Measurements from ENCODE around the gene ARHGAP32. TPM values are rescaled to one million over a fixed set of nuclear protein-coding genes. Genes with fewer than 3 reads are reported as not detected.

Gene ARHGAP32
- total RNA-seq, 1 experiment from 2014 or later = 27.8 TPM

DNA sequence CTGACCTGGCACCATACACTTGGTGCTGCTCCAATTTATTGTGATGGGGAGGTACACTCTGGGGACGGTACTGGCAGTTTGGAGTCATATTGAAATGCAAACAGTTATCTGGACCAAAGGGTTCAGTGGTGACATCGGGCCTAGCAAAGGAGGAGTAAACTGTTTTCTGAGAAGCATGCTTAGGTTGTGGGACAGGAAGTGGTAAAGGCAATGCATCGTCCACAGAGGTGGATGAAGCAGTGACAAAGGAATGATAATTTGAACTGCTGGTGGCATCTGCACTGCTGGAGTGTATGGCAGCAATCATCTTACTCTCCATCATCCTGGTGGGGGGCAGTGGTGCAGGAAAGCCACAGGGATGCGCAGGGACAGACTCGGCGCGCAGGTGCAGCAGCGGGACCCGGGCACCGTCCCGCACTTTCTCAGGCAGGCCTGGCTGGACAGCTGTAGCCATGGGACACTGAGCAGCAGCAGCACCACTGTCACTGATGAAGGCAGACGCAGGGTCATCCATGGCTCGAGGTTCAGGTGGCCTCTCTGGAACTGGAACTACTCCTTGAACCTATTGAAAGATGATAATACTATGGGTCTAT lies 221.4 kb downstream of the ARHGAP32 start:
- no peaks in the 10 kb centered on the region for H3K9me2 ChIP-seq (ENCODE audit: insufficient read depth)
- H3K9ac ChIP-seq (ENCODE audit: low read length) = no peak overlapping the region
- H4K20me1 ChIP-seq (ENCODE audit: insufficient read depth) = no peaks in the 10 kb centered on the region
- no peaks in the 10 kb centered on the region for H3K4me1 ChIP-seq (ENCODE audit: control insufficient read depth in 1 of 2, insufficient read depth in 2 of 2, low read length in 2 of 2)
- no peak overlapping the region for H2AFZ ChIP-seq (ENCODE audit: low read depth, low read length, poor library complexity, severe bottlenecking)
- POLR2A ChIA-PET = no interaction called here
- H3K27ac ChIP-seq (ENCODE audit: low read depth, low read length) = no peak overlapping the region
- H3K9me3 ChIP-seq (ENCODE audit: control insufficient read depth in 1 of 2, insufficient read depth in 1 of 2, low read depth in 1 of 2, low read length in 2 of 2) = no peaks in the 10 kb centered on the region
- no peak for ATAC-seq
- no TSS peak for BruUV-seq (replicated peaks)
- RAD21 ChIA-PET (ENCODE audit: low non-redundant PET in 1 of 2, low total read pairs in 2 of 2, uncharacterized antibody in 2 of 2, unreplicated experiment in 2 of 2) = no interaction called here
- DNase-seq (ENCODE audit: low read depth, low spot score) = no peak
- H3K27me3 ChIP-seq (ENCODE audit: insufficient read depth, low read length) = no peaks in the 10 kb centered on the region
- no peak overlapping the region for H3K4me2 ChIP-seq (ENCODE audit: low read length)
- H3K4me3 ChIP-seq (replicated peaks in 1 of 2; ENCODE audit: low read depth in 1 of 2, low read length in 2 of 2) = no peak overlapping the region
- CTCF ChIA-PET = no interaction called here
- TF ChIP-seq FOSL1 (IDR thresholded peaks at IDR 0.05; ENCODE audit: low read depth) (no peak), CBX3 (IDR thresholded peaks at IDR 0.05; ENCODE audit: low read depth) (no peak), EZH2 (IDR thresholded peaks at IDR 0.05) (no peak), EGR1 (IDR thresholded peaks at IDR 0.05; ENCODE audit: low read depth) (no peak), ELF1 (IDR thresholded peaks at IDR 0.05; ENCODE audit: borderline replicate concordance, low read depth) (no peak)
- TF ChIP-seq, protein P1, sequence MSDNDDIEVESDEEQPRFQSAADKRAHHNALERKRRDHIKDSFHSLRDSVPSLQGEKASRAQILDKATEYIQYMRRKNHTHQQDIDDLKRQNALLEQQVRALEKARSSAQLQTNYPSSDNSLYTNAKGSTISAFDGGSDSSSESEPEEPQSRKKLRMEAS (IDR thresholded peaks at IDR 0.05) = no peak
- TF ChIP-seq, protein P2, sequence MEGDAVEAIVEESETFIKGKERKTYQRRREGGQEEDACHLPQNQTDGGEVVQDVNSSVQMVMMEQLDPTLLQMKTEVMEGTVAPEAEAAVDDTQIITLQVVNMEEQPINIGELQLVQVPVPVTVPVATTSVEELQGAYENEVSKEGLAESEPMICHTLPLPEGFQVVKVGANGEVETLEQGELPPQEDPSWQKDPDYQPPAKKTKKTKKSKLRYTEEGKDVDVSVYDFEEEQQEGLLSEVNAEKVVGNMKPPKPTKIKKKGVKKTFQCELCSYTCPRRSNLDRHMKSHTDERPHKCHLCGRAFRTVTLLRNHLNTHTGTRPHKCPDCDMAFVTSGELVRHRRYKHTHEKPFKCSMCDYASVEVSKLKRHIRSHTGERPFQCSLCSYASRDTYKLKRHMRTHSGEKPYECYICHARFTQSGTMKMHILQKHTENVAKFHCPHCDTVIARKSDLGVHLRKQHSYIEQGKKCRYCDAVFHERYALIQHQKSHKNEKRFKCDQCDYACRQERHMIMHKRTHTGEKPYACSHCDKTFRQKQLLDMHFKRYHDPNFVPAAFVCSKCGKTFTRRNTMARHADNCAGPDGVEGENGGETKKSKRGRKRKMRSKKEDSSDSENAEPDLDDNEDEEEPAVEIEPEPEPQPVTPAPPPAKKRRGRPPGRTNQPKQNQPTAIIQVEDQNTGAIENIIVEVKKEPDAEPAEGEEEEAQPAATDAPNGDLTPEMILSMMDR (IDR thresholded peaks at IDR 0.05 in 2 of 3, conservative IDR thresholded peaks at IDR 0.05 in 1 of 3; ENCODE audit: borderline replicate concordance in 1 of 3, insufficient read depth in 1 of 3, low read depth in 2 of 3, low read length in 2 of 3) = no peak
- peaks cover 5 to 28% of the 10 kb centered on the region in 2 experiments; a peak in 2 of 4 replicates for H3K36me3 ChIP-seq (ENCODE audit: control insufficient read depth in 1 of 2, insufficient read depth in 2 of 2, low read length in 2 of 2)
- intact Hi-C loops (cut with micrococcal nuclease) = no loop called here
- no peaks in the 10 kb centered on the region for H3K79me2 ChIP-seq (ENCODE audit: insufficient read depth, low read length)

DNA sequence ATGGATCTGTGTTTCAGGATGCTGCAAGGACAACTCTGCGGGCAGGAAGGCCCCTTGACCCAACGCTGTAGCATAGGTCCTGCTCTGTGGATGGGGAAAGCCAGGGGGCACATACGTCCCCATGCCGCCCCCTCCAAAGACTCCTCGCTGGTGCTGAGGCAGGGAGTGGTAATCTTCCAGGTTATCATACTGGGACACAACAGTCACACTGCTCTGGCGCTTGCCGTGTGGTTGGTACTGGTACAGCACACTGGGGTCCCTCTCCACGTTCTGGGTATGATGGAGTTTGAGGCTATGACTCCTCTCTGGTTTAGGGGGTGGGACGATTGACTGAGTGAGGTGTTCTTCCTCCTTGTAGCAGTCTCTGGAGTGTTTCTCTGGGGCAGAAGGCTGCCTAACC lies 223.2 kb downstream of the ARHGAP32 start:
- POLR2A ChIA-PET = no interaction called here

More for the DNA sequence above, 223.2 kb downstream of the ARHGAP32 start:
- DNase-seq (ENCODE audit: low read depth, low spot score) = no peak
- no peak overlapping the region for H3K4me2 ChIP-seq (ENCODE audit: low read length)
- no peaks in the 10 kb centered on the region for H3K9me3 ChIP-seq (ENCODE audit: control insufficient read depth in 1 of 2, insufficient read depth in 1 of 2, low read depth in 1 of 2, low read length in 2 of 2)
- no peak overlapping the region for H2AFZ ChIP-seq (ENCODE audit: low read depth, low read length, poor library complexity, severe bottlenecking)
- ChIA-PET CTCF (no interaction called here), RAD21 (ENCODE audit: low non-redundant PET in 1 of 2, low total read pairs in 2 of 2, uncharacterized antibody in 2 of 2, unreplicated experiment in 2 of 2) (no interaction called here)
- no peaks in the 10 kb centered on the region for H3K4me1 ChIP-seq (ENCODE audit: control insufficient read depth in 1 of 2, insufficient read depth in 2 of 2, low read length in 2 of 2)
- intact Hi-C loops (cut with micrococcal nuclease) = no loop called here
- no peaks in the 10 kb centered on the region for H3K79me2 ChIP-seq (ENCODE audit: insufficient read depth, low read length)
- no peak overlapping the region for H3K9ac ChIP-seq (ENCODE audit: low read length)
- H3K27ac ChIP-seq (ENCODE audit: low read depth, low read length) = no peak overlapping the region
- no peak overlapping the region for H3K4me3 ChIP-seq (replicated peaks in 1 of 2; ENCODE audit: low read depth in 1 of 2, low read length in 2 of 2)
- no peak for TF ChIP-seq YY1 (IDR thresholded peaks at IDR 0.05; ENCODE audit: extremely low read depth, insufficient replicate concordance, low read depth, low read length)
- H4K20me1 ChIP-seq (ENCODE audit: insufficient read depth) = no peaks in the 10 kb centered on the region
- ATAC-seq = peak; percentile 61
- no peaks in the 10 kb centered on the region for H3K27me3 ChIP-seq (ENCODE audit: insufficient read depth, low read length)
- no peaks in the 10 kb centered on the region for H3K9me2 ChIP-seq (ENCODE audit: insufficient read depth)
- BruUV-seq (replicated peaks) = no TSS peak
- peaks cover 5 to 17% of the 10 kb centered on the region in 2 experiments; a peak in 2 of 4 replicates for H3K36me3 ChIP-seq (ENCODE audit: control insufficient read depth in 1 of 2, insufficient read depth in 2 of 2, low read length in 2 of 2)
